EL (cell line): ENCODE data around the gene FLT1.
A peak's percentile ranks its signal among the peaks of the same experiment; 100 is the strongest.

Experiments
- DNase-seq: peaks from one replicate; pipeline ENCODE4 v3.0.0-alpha.2; 2016

Gene FLT1

GRCh38 chr13:28338742-28339141 is 156.2 kb downstream of the FLT1 start:
- no peak for DNase-seq

DNA sequence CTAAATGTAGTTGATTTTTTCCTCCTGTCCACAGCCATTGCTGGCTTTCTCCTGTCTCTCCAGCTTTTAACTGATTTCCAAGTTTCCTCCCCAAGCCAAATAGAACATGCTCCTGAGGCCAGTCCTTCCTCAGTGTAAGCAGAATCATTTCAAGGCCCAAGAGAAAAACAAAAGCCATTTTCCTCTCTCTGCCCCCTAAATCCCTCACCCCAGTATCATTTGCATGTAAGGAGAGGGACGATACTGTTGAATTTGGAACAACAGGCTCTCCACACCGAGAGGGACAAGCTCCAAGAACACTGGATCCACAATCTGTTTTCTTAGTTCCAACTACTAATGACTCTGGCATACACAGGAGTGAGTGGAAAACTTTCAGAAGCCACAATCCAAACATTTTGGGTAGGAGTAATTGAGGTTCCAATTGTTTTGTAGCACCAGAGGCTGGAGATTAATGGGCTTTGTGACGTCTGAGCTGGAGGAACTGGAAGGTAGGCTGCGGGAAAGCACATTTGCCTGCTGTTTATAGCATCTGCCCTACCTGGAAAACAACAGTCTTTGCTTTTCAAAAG is 156.8 kb downstream of the FLT1 start:
- no peak for DNase-seq

DNA sequence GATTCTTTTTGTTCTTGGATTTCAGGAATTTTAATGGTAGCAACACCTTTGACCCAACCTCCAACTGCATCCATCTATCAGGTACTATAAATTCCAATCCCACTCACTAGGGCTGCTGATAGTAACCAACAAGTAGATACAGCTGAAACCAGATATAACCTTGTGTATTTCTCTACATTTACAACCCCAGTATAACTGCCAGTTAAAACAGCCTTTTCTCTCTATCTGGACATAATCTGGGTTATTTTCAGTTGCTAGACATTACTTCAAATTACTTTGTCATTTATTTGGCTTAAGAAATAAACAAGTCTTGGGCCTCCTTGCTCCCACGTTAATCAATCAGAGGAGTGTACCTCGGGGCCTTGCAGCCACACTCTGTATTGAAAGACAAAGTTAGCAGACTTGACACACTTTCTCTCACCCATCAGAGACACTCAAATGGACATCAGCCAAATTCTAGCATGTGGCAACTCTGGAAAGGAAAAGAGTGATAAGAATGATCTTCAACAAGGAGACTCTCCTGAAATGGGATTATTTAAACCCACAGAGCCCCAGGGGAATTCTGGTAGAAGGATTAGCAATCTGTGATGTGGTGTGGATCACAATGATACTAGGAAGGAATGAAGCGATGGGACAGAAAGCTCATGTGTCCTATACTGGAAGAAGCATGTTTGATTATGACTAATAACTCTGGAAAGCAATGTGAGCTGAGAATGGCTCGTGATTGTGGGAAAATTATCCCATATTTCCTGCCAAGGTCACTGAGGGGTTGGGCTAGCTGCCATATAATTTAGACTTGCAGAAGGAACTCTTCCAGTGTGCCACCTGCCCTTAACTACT is 157.5 kb downstream of the FLT1 start:
- peak; percentile 94 for DNase-seq

DNA sequence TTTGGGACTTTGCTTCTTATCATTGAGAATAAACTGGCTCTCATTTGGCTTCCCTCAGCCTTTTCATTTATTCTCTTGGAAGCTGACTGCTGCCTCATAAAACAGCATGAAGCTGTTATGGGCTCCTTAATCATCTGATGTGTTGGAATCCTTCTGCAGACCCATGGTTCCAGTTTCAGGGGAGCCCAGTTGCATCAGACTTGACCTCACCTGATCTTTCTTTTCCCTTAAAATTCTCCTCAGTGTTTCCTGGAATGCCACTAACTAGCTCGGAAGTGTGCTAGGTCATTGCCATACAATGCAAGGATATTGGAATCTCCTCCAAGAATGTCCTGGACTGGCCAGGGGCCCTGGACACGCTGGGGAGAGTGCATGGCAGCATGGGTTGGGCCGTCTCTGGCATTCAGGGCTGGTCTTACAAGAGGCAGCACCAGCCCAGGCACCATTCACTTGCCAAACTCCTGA is 158.7 kb downstream of the FLT1 start:
- DNase-seq, result no peak

DNA sequence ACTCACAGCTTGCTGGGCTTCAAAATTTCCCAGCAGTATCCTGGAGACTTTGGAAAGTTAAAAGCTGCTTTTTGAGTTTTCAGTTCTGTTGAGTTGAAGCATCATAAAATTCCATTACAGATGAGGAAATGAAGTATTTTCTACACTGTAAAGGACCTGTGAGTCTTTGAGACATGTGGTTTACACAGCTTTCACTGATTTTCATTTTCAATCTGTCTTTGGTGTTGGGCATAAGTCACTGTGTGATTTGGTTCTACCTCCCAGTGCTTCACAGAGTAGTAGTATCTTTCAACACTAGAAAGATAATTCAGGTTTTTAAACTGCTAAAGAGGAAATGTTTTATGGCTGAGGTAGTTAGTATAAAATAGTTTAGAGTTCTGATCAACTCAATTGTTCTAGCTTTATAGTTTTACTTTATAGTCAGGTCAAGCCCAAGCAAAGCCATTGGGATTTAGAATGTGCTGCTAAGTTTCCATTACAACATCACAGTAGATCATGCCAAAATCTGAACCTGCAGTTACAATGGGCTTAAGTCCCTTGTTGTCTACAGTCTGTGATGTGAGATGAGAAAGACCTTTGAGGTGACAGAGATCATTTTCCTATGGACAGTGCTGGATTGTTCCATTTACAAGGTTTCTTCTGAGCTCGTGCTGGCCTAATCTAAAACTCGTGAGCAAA is 161.6 kb downstream of the FLT1 start:
- no peak for DNase-seq

GRCh38 chr13:28329395-28330158 is 165.4 kb downstream of the FLT1 start:
- peak; percentile 96 for DNase-seq

DNA sequence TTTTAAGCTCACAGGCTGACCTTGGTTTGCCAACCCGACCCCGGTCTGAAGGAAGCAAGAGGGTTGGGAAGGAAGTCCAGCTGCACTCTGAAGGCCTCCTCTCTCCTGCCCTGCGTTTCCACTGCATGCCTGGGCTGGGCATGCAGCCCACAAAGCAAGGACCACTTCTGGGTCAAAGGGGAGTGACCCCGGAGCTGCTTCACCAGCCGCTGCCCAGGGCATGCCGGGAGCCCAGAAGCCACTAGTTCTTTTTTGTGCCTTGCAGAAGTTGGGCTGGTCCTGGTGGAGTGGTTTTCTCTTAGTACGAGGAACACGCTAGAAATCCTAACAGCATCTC is 166.7 kb downstream of the FLT1 start:
- DNase-seq, result no peak

GRCh38 chr13:28327373-28328270 is 167.3 kb downstream of the FLT1 start:
- no peak for DNase-seq

GRCh38 chr13:28326056-28326455 is 168.9 kb downstream of the FLT1 start:
- DNase-seq, result no peak

DNA sequence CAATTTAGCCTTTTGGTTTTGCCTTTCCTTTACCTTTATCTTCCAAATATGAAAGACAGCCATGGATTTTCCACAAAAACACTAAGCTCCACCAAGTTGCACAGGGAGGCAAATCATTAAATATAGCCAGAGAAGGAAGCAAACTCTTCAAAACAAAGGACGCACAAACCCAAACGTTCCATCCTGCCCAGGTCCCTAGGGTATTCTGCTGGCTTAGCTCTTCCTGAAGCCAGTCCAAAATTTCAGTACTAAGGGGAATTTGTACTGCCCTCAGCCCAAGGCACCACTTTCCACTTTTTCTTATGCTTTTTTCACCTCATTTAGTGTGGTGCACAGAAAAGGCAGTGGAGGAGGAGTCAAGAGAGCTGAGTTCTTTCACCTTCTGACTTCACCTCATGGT is 169.9 kb downstream of the FLT1 start:
- no peak for DNase-seq

DNA sequence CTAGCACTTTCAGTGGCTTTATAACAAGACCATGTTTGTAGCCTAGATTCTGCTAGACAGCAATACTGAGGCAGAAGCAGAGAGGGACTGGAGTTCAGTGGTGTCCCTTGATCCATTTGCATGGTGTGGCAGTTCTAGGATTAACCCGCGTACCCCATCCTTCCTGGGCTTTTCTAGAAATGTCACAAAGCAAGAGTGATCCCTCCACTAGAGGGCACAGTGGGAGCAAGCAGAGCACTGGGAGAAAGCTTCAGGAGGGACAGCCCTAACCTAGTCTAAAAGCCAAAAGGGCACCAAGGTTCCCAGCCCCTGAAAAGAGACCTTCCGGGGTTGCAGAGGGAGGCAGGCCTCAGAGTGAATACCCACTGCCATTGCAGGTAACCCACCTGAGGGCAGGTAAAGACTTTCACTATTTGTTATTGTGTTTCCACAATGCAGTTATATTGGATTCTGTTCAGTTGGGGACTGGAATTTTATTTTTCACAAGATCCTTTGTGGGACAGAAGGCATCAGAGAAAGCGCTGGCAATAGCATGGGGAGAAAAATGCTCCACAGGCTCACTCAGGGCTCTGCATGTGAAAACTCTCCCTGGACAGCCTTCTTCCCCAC is 170.6 kb downstream of the FLT1 start:
- DNase-seq, result peak; percentile 81

GRCh38 chr13:28322256-28322905 is 172.5 kb downstream of the FLT1 start:
- peak; percentile 88 for DNase-seq

GRCh38 chr13:28321756-28322155 is 173.2 kb downstream of the FLT1 start:
- peak; percentile 57 for DNase-seq

GRCh38 chr13:28320884-28321574 is 173.9 kb downstream of the FLT1 start:
- DNase-seq, result no peak

GRCh38 chr13:28320209-28320608 is 174.7 kb downstream of the FLT1 start:
- no peak for DNase-seq

- no peak for DNase-seq
These were observed 175.4 kb downstream of the FLT1 start for GRCh38 chr13:28319528-28319927.

- no peak for DNase-seq
These were observed 176.4 kb downstream of the FLT1 start for GRCh38 chr13:28318496-28318895.

DNA sequence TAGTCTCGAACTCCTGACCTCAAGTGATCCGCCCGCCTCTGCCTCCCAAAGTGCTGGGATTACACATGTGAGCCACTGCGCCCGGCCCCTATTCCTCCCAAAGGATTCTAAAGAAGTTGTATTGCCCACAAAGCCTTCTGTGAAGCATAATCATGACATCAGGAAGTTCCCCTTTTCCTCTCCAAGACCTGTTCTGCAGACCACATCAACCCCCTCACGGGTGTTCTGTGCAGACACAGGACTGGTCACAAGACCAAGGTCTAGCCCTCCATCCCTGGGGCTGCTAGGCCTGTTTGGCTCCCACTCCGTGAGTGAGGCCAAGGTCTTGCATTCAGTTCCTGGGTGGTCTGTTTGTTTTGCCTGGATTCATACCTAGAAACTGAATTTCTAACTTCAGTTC is 178.1 kb downstream of the FLT1 start:
- DNase-seq, result no peak

- no peak for DNase-seq
These were observed 178.8 kb downstream of the FLT1 start for GRCh38 chr13:28316129-28316528.

DNA sequence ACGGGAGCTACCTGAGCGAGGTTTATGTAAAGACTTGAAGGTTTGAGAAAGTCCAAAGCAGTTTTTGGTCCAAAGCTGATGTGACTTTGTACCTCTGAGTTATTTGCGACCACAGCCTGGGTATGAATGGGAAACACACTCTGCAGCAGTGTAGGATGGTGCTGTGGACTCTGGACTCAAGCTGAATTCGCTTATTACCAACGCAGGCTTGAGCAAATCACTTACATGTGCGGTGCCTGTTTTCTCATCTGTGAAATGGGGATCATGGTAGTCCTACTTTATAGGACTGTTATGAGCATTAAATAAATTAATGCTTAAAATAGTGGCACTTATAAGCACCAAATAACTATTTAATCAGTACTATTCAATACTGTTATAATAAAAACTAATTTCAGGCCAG is 180.0 kb downstream of the FLT1 start:
- no peak for DNase-seq

- peak; percentile 59 for DNase-seq
These were observed 181.3 kb downstream of the FLT1 start for GRCh38 chr13:28313579-28313978.
